ENCODE measurements around the gene ACOT11. TPM values are rescaled to one million over a fixed set of nuclear protein-coding genes. Genes with fewer than 3 reads are reported as not detected.

ACOT11 gene
- total RNA-seq, 1 experiment from 2014 or later: 1.9 TPM

DNA sequence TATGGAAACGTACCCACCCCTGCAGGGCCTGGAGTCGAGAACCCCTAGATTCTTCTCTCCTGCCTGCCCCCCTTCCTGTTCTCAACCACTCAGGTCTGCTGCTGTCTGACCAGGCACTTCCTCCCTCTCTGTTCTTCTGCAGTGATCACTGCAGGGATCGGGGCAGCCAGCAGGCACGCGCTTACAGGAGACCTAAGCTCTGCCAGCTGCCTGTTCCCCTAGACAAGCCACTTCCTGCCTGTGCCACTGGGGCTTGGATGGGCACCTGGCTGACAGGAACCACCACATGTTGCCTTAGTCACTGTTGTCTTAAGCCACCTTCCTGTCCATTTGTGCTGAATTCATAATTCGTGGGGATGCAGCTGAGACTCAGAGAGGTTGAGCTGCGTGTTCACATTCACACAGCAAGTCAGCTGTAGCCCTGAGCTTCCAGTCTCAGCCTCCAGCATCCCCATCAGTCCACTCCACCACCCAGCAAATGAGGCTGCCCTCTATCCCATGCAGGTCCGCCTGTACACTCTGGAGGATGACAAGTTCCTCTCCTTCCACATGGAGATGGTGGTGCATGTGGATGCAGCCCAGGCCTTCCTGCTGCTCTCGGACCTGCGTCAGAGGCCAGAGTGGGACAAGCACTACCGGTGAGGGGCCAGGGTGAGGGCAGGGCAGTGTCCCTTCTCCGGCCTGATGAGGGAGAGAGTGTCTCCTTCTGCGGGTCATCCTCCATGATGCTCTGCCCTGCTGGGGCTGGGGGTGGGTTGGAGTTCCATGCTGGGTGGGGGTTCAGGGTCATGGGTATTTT lies 56.7 kb downstream of the ACOT11 start:
- ChIA-PET CTCF (no interaction called here), POLR2A (no interaction called here)
- no peak overlapping the region for H3K27ac ChIP-seq (ENCODE audit: low read length)
- intact Hi-C loops (cut with micrococcal nuclease; ENCODE audit: unreplicated experiment) (no loop called here), in situ Hi-C loops (cut with HindIII; ENCODE audit: low pct_unique_long_range_greater_than_20kb, low sequenced_read_pairs) (no loop called here)
- ATAC-seq: no peak
- H3K36me3 ChIP-seq (ENCODE audit: control insufficient read depth, insufficient read depth, low read length): no peaks in the 10 kb centered on the region
- no peak for DNase-seq (ENCODE audit: low read depth, low spot score)
- no peaks in the 10 kb centered on the region for H3K9me3 ChIP-seq (ENCODE audit: control insufficient read depth, insufficient read depth, low read depth, low read length)
- TF ChIP-seq, protein P1, sequence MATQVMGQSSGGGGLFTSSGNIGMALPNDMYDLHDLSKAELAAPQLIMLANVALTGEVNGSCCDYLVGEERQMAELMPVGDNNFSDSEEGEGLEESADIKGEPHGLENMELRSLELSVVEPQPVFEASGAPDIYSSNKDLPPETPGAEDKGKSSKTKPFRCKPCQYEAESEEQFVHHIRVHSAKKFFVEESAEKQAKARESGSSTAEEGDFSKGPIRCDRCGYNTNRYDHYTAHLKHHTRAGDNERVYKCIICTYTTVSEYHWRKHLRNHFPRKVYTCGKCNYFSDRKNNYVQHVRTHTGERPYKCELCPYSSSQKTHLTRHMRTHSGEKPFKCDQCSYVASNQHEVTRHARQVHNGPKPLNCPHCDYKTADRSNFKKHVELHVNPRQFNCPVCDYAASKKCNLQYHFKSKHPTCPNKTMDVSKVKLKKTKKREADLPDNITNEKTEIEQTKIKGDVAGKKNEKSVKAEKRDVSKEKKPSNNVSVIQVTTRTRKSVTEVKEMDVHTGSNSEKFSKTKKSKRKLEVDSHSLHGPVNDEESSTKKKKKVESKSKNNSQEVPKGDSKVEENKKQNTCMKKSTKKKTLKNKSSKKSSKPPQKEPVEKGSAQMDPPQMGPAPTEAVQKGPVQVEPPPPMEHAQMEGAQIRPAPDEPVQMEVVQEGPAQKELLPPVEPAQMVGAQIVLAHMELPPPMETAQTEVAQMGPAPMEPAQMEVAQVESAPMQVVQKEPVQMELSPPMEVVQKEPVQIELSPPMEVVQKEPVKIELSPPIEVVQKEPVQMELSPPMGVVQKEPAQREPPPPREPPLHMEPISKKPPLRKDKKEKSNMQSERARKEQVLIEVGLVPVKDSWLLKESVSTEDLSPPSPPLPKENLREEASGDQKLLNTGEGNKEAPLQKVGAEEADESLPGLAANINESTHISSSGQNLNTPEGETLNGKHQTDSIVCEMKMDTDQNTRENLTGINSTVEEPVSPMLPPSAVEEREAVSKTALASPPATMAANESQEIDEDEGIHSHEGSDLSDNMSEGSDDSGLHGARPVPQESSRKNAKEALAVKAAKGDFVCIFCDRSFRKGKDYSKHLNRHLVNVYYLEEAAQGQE (IDR thresholded peaks at IDR 0.05; ENCODE audit: insufficient read depth in 1 of 2, low read depth in 2 of 2, low read length in 1 of 2): no peak
- TF ChIP-seq POLR2AphosphoS5 (IDR thresholded peaks at IDR 0.05; ENCODE audit: low read depth, low read length) (no peak), SIN3A (IDR thresholded peaks at IDR 0.05; ENCODE audit: borderline replicate concordance, insufficient read depth, low read depth, low read length) (no peak), TCF7L2 (IDR thresholded peaks at IDR 0.05; ENCODE audit: low read depth, low read length) (no peak), CTCF (IDR thresholded peaks at IDR 0.05) (no peak)
- no peaks in the 10 kb centered on the region for H3K4me1 ChIP-seq (ENCODE audit: control insufficient read depth, insufficient read depth, low read length)
- BruUV-seq (replicated peaks): no TSS peak
- no peak overlapping the region for H3K4me3 ChIP-seq (ENCODE audit: low read depth in 2 of 2, low read length in 2 of 2)
- H3K27me3 ChIP-seq (ENCODE audit: control insufficient read depth, insufficient read depth, low read length): no peaks in the 10 kb centered on the region

DNA sequence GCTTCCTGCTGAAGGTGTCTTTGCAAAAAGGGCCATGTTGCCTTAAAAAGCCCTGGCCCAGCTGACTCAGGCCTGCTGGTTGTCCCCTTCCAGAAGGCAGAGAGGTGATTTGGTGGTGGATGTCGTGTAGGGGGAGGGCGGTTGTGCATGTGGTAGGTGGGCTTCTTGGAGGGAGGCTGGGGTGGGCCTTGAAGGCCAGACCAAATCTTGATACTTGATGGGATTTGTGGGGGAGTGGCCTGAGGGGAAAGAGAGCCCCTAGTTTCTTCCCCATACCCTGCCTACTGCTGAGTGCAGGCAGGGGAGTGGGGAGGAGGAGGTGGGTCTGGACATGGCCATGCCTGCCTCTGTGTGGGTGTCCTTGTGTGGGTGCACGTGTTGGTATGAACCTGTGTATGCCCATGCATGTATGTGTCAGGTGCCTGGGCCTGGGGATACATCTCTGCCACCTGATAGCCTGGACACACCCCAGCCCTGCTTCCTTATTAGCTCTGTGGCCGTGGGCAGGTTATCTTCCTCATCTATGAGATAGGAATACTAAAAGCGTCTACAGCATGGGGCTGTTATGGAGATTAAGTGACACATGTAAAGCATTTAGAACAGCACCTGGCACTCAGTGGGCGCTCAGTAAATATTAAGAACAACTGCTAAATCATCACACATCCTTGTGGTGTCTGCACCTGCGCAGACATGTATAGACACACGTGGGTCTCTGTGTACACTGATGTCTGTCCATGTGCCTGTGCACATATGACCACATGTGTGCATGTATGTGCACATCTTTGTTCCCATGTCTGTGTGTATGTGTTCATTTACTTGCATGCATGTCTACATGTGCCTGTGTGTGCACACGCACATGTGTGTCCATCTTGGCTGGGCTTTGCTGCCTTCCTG lies 58.3 kb downstream of the ACOT11 start:
- Histone ChIP-seq H3K4me3 (ENCODE audit: low read depth in 2 of 2, low read length in 2 of 2) (no peak overlapping the region), H3K9me3 (ENCODE audit: control insufficient read depth, insufficient read depth, low read depth, low read length) (no peaks in the 10 kb centered on the region), H3K27ac (ENCODE audit: low read length) (no peak overlapping the region), H3K4me1 (ENCODE audit: control insufficient read depth, insufficient read depth, low read length) (no peaks in the 10 kb centered on the region), H3K36me3 (ENCODE audit: control insufficient read depth, insufficient read depth, low read length) (no peaks in the 10 kb centered on the region), H3K27me3 (ENCODE audit: control insufficient read depth, insufficient read depth, low read length) (no peaks in the 10 kb centered on the region)
- CTCF ChIA-PET: no interaction called here
- POLR2A ChIA-PET: no interaction called here
- intact Hi-C loops (cut with micrococcal nuclease; ENCODE audit: unreplicated experiment): no loop called here
- in situ Hi-C loops (cut with HindIII; ENCODE audit: low pct_unique_long_range_greater_than_20kb, low sequenced_read_pairs): no loop called here
- no peak for ATAC-seq
- no TSS peak for BruUV-seq (replicated peaks)
- no peak for TF ChIP-seq POLR2AphosphoS5 (IDR thresholded peaks at IDR 0.05; ENCODE audit: low read depth, low read length)
- TF ChIP-seq CTCF (IDR thresholded peaks at IDR 0.05): no peak
- TF ChIP-seq, protein P1 (IDR thresholded peaks at IDR 0.05; ENCODE audit: insufficient read depth in 1 of 2, low read depth in 2 of 2, low read length in 1 of 2): no peak
- no peak for TF ChIP-seq TCF7L2 (IDR thresholded peaks at IDR 0.05; ENCODE audit: low read depth, low read length)
- TF ChIP-seq SIN3A (IDR thresholded peaks at IDR 0.05; ENCODE audit: borderline replicate concordance, insufficient read depth, low read depth, low read length): no peak
- no peak for DNase-seq (ENCODE audit: low read depth, low spot score)
